GM12892 (cell line): Measurements from ENCODE around the gene DIABLO.

ENCODE experiments used
- POLR2A ChIP-seq: IDR thresholded peaks from 2 replicates; pipeline ENCODE4 v1.6.1; 2011; ENCODE audit warnings: low read depth, low read length, control low read depth
- POLR2AphosphoS5 ChIP-seq: IDR thresholded peaks from 2 replicates; pipeline ENCODE4 v1.6.1; 2011; ENCODE audit warnings: low read depth, low read length, control low read depth
- TAF1 ChIP-seq: IDR thresholded peaks from 2 replicates; pipeline ENCODE4 v1.6.1; 2011; ENCODE audit warnings: low read depth, mild to moderate bottlenecking, control low read depth, low read length, borderline replicate concordance

- TF ChIP-seq POLR2AphosphoS5 (no peak), POLR2A (no peak), TAF1 (no peak)
Measured at GRCh38 chr12:122207391-122207790, 18.5 kb downstream of the DIABLO start.
